GM18867 (cell line): ENCODE results near the gene IL17B.

ENCODE experiments used
- ATAC-seq: cut with Tn5 transposase; IDR thresholded peaks from one replicate; pipeline ENCODE4 v1.9.1; 2021; ENCODE audit warnings: mild to moderate bottlenecking, moderate library complexity; ENCODE audit not compliant: unreplicated experiment

Gene IL17B

DNA sequence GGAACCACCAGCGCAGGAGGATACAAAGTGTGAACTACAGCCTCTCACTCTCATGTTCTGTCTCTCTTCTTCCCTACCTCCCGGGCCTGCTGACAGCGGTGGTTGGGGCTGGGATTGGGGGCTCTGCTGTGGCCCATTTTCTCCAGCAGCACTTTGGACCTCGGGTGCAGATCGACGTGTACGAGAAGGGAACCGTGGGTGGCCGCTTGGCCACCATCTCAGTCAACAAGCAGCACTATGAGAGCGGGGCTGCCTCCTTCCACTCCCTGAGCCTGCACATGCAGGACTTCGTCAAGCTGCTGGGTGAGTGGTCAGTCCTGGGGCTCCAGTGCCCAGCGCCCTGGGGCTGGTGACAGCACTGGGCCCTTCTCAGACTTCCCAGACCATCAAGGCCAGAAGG lies 16.6 kb downstream of the IL17B start:
- ATAC-seq = no peak

DNA sequence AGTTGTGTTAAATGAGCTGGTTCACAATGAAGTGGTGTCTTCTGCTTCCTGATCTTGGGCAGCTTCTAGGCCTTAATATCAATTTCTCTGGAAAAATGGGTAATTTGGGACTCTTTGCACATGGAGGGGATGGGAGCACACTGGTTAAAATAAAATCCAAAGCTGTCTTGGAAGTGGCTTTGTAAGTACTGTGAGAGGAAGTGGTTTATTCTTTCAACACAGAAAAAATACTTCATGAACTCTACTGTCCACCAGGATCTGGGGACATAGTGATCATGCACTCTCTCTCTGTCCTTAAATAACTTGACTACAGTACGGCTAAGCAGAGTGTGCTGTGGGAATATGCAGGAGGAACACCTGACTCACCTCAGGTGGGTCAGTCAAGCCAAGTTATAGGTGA lies 18.8 kb downstream of the IL17B start:
- no peak for ATAC-seq

- ATAC-seq = no peak
Observed at GRCh38 chr5:149358868-149359495, 20.1 kb downstream of the IL17B start.

DNA sequence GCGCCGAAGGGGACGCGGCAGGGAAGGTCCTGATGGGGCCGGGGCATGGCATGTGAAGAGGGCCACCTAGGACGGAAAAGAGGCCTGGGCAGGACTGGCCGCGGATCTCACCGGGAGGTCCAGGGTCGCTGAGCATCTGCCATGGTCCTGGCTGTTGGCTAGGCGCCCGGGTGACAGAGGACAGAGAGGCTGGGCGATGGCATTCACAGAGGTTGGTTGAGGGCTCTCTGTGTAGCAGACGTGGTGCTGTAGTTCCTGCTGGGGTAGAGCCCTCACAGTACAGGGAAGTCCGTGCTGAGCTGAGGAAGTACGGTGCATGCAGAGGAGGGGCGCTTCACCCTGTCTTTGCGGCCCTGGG lies 20.8 kb downstream of the IL17B start:
- peak; percentile 3 for ATAC-seq

GRCh38 chr5:149357370-149358293 lies 21.5 kb downstream of the IL17B start, which contains the start of gene PCYOX1L:
Gene PCYOX1L (plus strand): TSS chr5:149358046. CDS start chr5:149358069, 23 bp downstream.
- peak; percentile 99 for ATAC-seq

- no peak for ATAC-seq
Observed at GRCh38 chr5:149356391-149356790, 22.7 kb downstream of the IL17B start.

GRCh38 chr5:149355688-149356087 lies 23.4 kb downstream of the IL17B start:
- no peak for ATAC-seq

DNA sequence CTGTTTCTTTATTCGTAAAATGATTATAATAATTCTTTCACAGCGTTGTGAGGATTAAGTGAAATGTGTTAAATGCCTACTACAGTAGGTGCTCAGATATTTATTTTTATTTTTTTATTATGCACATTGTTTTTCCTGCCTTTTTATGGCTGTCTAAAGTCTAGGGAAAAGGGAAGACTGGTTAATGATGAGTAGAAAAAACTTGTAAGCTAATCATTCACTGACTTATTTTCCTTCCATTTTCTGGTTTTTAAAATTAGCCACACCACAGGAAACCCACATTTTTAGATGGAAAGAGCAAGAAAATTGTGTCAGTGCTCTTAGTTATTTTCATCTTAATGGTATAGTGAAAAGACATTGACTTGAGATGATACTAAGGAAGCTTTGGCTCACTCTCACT lies 25.2 kb downstream of the IL17B start:
- ATAC-seq = no peak

- no peak for ATAC-seq
Observed at GRCh38 chr5:149352169-149352568, 26.9 kb downstream of the IL17B start.

GRCh38 chr5:149349382-149349781 lies 29.7 kb downstream of the IL17B start:
- no peak for ATAC-seq

DNA sequence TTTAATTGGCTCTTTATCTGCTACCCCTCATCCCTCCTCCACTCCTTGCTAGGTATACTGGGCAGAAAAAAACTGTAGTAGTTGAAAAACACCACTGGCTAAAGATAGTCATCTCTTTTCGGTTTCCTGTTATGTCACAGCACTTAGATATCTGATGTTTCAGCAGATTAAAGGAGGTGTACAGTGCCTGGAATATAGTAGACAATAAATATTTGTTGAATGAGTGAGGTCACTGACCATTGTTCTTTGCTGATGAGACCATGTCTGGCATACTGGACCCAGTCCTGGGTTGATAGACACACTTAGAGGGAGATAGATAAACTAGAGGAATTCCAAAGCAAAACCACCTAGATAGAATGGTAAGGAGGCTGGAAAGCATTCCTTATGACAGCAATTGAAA lies 30.6 kb downstream of the IL17B start:
- no peak for ATAC-seq

DNA sequence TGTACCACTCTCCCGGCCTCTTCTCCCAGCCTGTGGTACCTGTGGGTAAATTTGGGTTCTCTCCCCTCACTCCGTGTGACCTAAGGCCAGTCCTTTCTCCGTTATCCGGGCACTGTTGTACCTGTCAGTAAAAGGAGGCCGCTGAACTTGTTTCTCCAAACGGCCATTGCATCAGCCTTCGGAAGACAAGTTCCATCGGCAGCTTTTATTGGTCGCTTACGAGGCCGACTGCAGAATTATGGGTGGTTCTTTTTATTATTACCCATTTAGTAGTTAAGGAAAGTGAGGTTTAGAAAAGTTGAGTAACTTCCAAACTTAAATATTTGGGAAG lies 33.2 kb downstream of the IL17B start:
- ATAC-seq = peak; percentile 6

DNA sequence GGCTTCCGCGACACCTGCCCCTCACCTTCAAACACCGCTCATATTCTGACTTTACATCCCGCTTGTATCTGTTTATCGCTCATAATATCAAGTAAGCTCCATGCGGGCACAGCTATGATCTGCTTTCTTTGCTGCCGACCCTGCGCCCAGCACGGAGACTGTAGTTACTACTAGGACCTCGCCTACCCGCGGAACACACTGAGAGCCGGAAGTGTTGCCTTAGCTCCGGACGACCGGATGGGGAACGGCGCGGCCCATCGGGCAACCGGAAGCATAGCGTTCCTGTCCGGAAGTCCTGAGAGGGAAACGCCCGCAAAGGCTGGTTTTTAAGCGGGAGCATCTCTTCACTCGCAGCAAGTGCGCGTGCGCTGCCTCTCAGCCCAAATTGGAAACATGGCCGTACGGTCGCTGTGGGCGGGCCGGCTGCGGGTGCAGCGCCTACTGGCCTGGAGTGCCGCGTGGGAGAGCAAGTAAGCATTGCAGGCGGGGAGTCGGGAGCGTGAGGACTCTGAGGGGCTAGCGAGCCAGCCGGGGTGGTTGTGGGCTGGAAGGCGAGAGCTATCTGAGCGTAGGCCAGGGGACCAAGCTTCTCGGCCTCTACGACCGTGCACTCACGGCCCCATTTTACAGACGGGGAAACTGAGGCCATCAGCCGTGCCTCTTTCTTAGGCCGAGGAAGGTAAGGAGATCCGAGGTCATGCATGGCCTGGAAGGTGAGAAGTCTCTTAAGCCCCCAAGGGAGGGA lies 33.8 kb downstream of the IL17B start, which contains the start of gene GRPEL2:
Gene GRPEL2, plus strand, starts transcription at position 353 of the 745 bp plus-strand sequence. Its CDS starts 41 bp downstream, at position 394.
- peak; percentile 98 for ATAC-seq

DNA sequence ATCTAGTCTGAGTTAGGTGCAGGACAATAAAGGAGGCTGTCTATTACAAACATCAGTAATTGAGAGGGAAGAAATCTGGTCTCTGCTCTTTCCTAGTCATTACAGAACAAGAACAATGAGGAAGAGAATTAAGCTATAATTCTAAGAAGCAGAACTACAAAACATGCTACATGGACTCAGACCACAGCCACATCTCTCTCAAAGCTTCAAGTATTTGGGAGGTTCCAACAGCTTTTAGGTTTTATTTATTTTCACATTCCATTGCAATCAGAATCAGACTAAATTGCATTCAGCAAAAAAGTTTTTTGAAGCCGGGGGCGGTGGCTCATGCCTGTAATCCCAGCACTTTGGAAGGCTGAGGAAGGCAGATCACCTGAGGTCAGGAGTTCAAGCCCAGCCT lies 34.9 kb downstream of the IL17B start:
- no peak for ATAC-seq

DNA sequence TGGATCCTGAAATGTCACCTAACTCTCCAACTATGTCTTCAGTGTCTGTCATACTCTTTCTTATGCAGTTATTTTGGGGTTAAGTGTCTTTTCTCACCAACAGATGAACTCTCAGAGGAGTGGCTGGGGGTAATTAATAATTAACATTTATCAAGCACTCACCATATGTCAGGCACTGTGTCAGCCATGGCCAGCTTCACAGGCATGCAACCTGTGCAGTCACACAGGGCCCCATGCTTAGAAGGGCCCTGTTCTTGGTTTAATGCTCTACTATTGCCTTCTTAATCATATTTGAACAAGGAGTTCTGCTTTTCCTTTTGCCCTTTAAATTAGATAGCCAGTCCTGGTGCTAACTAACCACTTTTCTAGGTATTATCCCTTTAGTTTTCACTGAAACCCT lies 37.2 kb downstream of the IL17B start:
- no peak for ATAC-seq

DNA sequence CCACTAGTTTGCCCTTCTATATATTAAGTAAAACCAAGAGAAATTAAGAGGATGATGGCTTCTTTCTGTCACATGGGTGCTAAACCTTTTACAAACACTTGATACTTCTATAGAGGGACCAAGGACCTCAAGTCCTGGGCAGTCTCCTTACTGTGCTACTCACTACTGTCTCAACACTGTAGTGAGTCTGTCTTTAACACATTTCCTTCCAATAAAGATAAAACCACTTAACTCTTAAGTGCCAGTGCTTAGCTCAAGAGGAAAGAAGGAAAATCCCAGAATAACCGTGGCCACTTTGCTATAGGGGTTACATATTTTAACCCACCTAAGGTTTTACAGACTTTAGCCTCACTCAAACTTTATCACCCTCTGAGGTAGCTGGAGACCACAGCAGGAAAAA lies 38.2 kb downstream of the IL17B start:
- no peak for ATAC-seq

DNA sequence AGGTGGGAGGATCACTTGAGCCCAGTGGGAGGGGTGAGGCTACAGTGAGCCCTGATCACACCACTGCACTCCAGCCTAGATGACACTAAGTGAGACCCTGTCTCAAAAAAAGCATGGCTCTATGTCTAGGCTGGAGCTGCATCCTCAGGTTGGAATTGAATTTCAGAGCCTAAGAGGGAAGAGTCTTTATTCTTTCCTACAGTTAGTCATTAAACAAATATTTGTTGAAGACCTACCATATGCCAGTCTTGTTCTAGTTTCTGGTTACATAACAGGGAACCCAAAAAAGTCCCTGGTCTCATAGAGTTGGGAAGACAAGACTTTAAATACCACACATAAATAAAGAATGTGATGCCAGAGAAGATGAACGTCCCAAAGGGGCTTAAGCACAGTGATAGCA lies 40.7 kb downstream of the IL17B start:
- ATAC-seq = no peak

- no peak for ATAC-seq
Observed at GRCh38 chr5:149337736-149338135, 41.4 kb downstream of the IL17B start.

DNA sequence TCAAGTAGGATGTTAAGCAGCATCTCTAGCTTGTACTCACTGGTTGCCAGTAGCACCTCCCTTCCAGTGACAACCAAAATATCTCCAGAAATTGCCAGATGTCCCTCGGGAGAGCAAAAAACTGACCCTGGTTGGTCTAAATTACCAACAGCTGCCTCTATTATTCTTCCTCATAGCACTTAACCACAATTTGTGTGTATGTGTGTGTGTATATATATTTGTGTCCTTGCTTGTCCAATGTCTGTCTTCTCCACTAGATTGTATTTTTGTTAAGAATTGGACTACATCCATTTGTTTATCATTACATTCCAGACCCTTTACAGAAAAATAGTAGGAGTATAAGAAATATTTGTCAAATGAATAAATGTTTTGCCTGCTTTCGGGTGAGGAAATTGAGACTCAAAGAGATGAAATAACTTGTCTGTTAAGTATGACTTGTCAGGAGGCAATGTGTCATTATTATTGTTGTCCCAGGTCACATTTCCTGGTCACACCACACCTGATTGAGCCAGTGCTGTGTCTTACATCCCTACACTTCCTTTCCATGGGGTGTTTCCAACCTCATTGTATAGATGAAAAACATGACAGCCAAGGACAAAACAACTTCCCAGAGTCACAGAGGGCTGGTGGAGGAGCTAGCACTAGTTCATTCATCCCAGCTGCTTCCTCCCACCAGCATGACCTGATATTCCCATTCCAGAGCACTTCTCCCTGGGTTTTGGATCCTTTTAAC lies 45.2 kb downstream of the IL17B start:
- ATAC-seq = no peak

DNA sequence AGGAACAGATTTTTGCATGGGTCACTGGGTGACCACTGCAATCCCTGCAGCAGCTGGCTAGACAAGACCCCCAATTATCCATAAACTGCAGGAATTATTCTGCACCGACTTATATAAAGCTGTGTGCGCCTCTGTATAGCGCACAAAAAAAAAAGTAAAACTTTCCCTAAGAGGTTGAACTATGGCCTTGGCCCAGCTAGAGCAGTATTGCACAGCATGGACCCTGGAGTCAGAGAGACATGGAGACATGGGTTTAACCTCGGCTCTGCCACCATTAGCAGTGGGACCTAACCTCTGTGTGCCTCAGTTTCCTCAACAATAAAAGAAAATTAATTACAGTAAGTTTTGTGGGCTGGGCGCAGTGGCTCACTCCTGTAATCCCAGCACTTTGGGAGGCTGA lies 50.9 kb downstream of the IL17B start:
- ATAC-seq = no peak

- no peak for ATAC-seq
Observed at GRCh38 chr5:149326611-149327010, 52.5 kb downstream of the IL17B start.
